ENCODE results near the gene MCM3AP.

MCM3AP gene

GRCh38 chr21:46274797-46275390 is 10.5 kb downstream of the MCM3AP start:
- in situ Hi-C loops (cut with MboI; ENCODE audit: low sequenced_read_pairs) = no loop called here

- in situ Hi-C loops (cut with MboI; ENCODE audit: low sequenced_read_pairs) = no loop called here
These were observed 12.1 kb downstream of the MCM3AP start for GRCh38 chr21:46273341-46273740.

- in situ Hi-C loops (cut with MboI; ENCODE audit: low sequenced_read_pairs) = no loop called here
These were observed 15.9 kb downstream of the MCM3AP start for GRCh38 chr21:46269466-46269865.

GRCh38 chr21:46268371-46268770 is 17.0 kb downstream of the MCM3AP start:
- in situ Hi-C loops (cut with MboI; ENCODE audit: low sequenced_read_pairs) = no loop called here

GRCh38 chr21:46266946-46267345 is 18.5 kb downstream of the MCM3AP start:
- in situ Hi-C loops (cut with MboI; ENCODE audit: low sequenced_read_pairs) = no loop called here

- in situ Hi-C loops (cut with MboI; ENCODE audit: low sequenced_read_pairs) = no loop called here
These were observed 19.5 kb downstream of the MCM3AP start for GRCh38 chr21:46265736-46266525.

GRCh38 chr21:46264690-46265144 is 20.7 kb downstream of the MCM3AP start:
- in situ Hi-C loops (cut with MboI; ENCODE audit: low sequenced_read_pairs) = no loop called here

GRCh38 chr21:46264046-46264689 is 21.2 kb downstream of the MCM3AP start:
- in situ Hi-C loops (cut with MboI; ENCODE audit: low sequenced_read_pairs) = no loop called here

GRCh38 chr21:46256501-46256994 is 28.9 kb downstream of the MCM3AP start:
- in situ Hi-C loops (cut with MboI; ENCODE audit: low sequenced_read_pairs) = no loop called here

- in situ Hi-C loops (cut with MboI; ENCODE audit: low sequenced_read_pairs) = no loop called here
These were observed 29.6 kb downstream of the MCM3AP start for GRCh38 chr21:46255758-46256337.

GRCh38 chr21:46255166-46255565 is 30.2 kb downstream of the MCM3AP start:
- in situ Hi-C loops (cut with MboI; ENCODE audit: low sequenced_read_pairs) = no loop called here

GRCh38 chr21:46254208-46254975 is 31.0 kb downstream of the MCM3AP start:
- in situ Hi-C loops (cut with MboI; ENCODE audit: low sequenced_read_pairs) = no loop called here

- in situ Hi-C loops (cut with MboI; ENCODE audit: low sequenced_read_pairs) = no loop called here
These were observed 31.7 kb downstream of the MCM3AP start for GRCh38 chr21:46253610-46254124.

- in situ Hi-C loops (cut with MboI; ENCODE audit: low sequenced_read_pairs) = no loop called here
These were observed 32.6 kb downstream of the MCM3AP start for GRCh38 chr21:46252840-46253239.

GRCh38 chr21:46250146-46250725 is 35.2 kb downstream of the MCM3AP start:
- in situ Hi-C loops (cut with MboI; ENCODE audit: low sequenced_read_pairs) = no loop called here

- in situ Hi-C loops (cut with MboI; ENCODE audit: low sequenced_read_pairs) = no loop called here
These were observed 36.6 kb downstream of the MCM3AP start for GRCh38 chr21:46248827-46249226.

- in situ Hi-C loops (cut with MboI; ENCODE audit: low sequenced_read_pairs) = no loop called here
These were observed 37.0 kb downstream of the MCM3AP start for GRCh38 chr21:46248422-46248782.

- in situ Hi-C loops (cut with MboI; ENCODE audit: low sequenced_read_pairs) = no loop called here
These were observed 37.6 kb downstream of the MCM3AP start for GRCh38 chr21:46247699-46248421.

- in situ Hi-C loops (cut with MboI; ENCODE audit: low sequenced_read_pairs) = no loop called here
These were observed 39.1 kb downstream of the MCM3AP start for GRCh38 chr21:46246345-46246744.

Data from HL-60/S4 treated with phorbol 12-myristate 13-acetate at 8.2 ng/mL for 4 days and 3 days (cell line).